A673 (cell line): ENCODE measurements around the gene NETO2. TPM values are rescaled to one million over a fixed set of nuclear protein-coding genes. Genes with fewer than 3 reads are reported as not detected.

Source experiments
- BruUV-seq: library from RNA; stranded (reverse); fragments of 400-500 nt; replicated peaks from 2 replicates; lab custom pipeline; 2021; lab: Mats Ljungman, UMichigan
- CTCF ChIA-PET: fragments of 300-600 bp; sonication (Branson Sonifier 250); formaldehyde crosslinking; loops from one replicate; lab custom pipeline; 2022; ENCODE audit warnings: antibody characterized with exemption; lab: Charles Lee
- POLR2A ChIA-PET: fragments of 300-600 bp; sonication (Branson Sonifier 250); formaldehyde crosslinking; loops from one replicate; lab custom pipeline; 2022; ENCODE audit warnings: antibody characterized with exemption; ENCODE audit not compliant: low non-redundant PET; lab: Charles Lee
- DNase-seq: peaks from one replicate; pipeline ENCODE4 v3.0.0-alpha.2; 2015; ENCODE audit warnings: low spot score
- H3K27ac ChIP-seq: fragments of 200-600 bp; sonication (generic); 2 replicates; pipeline ENCODE4 v1.5.1; 2016; ENCODE audit warnings: mixed run types, low read depth, mild to moderate bottlenecking, mixed read lengths, antibody characterized with exemption, low read length; ENCODE audit not compliant: poor library complexity, severe bottlenecking
- H3K27me3 ChIP-seq: fragments of 200-600 bp; sonication (generic); replicated peaks from 2 replicates; pipeline ENCODE4 v1.6.1; 2017; ENCODE audit warnings: mixed run types, low read depth, mild to moderate bottlenecking, mixed read lengths, antibody characterized with exemption, low read length; ENCODE audit not compliant: insufficient read depth, poor library complexity
- H3K36me3 ChIP-seq: fragments of 200-600 bp; sonication (generic); 2 replicates; pipeline ENCODE4 v1.6.1; 2016; ENCODE audit warnings: mixed run types, mild to moderate bottlenecking, mixed read lengths, antibody characterized with exemption, low read length; ENCODE audit not compliant: insufficient read depth, poor library complexity, severe bottlenecking
- H3K4me1 ChIP-seq: fragments of 200-600 bp; sonication (generic); 2 replicates; pipeline ENCODE4 v1.6.1; 2017; ENCODE audit warnings: mixed run types, mild to moderate bottlenecking, mixed read lengths, antibody characterized with exemption, low read length; ENCODE audit not compliant: insufficient read depth, poor library complexity, severe bottlenecking
- H3K4me3 ChIP-seq: fragments of 200-600 bp; sonication (generic); 2 replicates; pipeline ENCODE4 v1.5.1; 2016; ENCODE audit warnings: low read depth, mixed run types, mild to moderate bottlenecking, mixed read lengths, low read length; ENCODE audit not compliant: poor library complexity, severe bottlenecking
- H3K9me3 ChIP-seq: fragments of 200-600 bp; sonication (generic); 2 replicates; pipeline ENCODE4 v1.6.1; 2016; ENCODE audit warnings: mixed run types, low read depth, mild to moderate bottlenecking, mixed read lengths, antibody characterized with exemption, low read length; ENCODE audit not compliant: poor library complexity, severe bottlenecking
- CTCF ChIP-seq: fragments of 300-800, 200-600 bp; sonication (generic); conservative IDR thresholded peaks from 2 replicates; pipeline ENCODE4 v1.5.1; 2017; ENCODE audit warnings: low read depth, mild to moderate bottlenecking, antibody characterized with exemption, low read length, moderate library complexity, mixed read lengths
- EZH2 ChIP-seq: fragments of 200-600 bp; sonication (generic); IDR thresholded peaks from 2 replicates; pipeline ENCODE4 v1.6.1; 2017; ENCODE audit warnings: borderline replicate concordance, low read depth, mild to moderate bottlenecking, mixed read lengths, antibody characterized with exemption, low read length; ENCODE audit not compliant: poor library complexity, severe bottlenecking
- intact Hi-C: fragments of 100-400 bp; cut with micrococcal nuclease; formaldehyde crosslinking; loops from one replicate; pipeline ENCODE4 v1.10.0; 2022; ENCODE audit not compliant: unreplicated experiment
- total RNA-seq: library from RNA; stranded (reverse); gene quantifications from 2 replicates; pipeline ENCODE4 v1.2.3, GENCODE V29; 2021

NETO2 gene
- total RNA-seq, 1 experiment from 2014 or later = 68.7 TPM

DNA sequence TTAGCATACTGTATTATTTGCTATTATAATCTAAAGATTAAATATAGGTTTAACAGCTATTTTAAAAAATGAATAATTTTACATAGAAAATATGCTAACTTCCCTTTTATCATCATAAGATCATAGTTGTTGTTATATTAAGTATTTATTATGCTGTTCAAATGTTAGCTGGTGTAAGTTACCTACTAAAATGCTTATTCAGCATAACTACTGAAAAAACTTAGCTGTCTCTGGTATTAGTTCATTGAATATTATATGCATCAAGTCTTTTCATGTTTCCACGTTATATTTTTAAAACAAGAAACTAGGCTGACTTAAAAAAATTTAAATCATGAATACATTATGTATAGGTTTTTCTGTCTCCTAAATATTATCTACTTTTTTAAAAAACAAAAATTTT lies 62.6 kb downstream of the NETO2 start:
- H3K36me3 ChIP-seq = no peaks in the 10 kb centered on the region
- no peak for DNase-seq
- no peaks in the 10 kb centered on the region for H3K9me3 ChIP-seq
- TF ChIP-seq EZH2 (no peak), CTCF (no peak)
- H3K27me3 ChIP-seq = no peaks in the 10 kb centered on the region
- ChIA-PET POLR2A (no interaction called here), CTCF (no interaction called here)
- no TSS peak for BruUV-seq
- H3K4me1 ChIP-seq = no peaks in the 10 kb centered on the region
- intact Hi-C loops = no loop called here
- no peak overlapping the region for H3K27ac ChIP-seq
- H3K4me3 ChIP-seq = no peak overlapping the region

DNA sequence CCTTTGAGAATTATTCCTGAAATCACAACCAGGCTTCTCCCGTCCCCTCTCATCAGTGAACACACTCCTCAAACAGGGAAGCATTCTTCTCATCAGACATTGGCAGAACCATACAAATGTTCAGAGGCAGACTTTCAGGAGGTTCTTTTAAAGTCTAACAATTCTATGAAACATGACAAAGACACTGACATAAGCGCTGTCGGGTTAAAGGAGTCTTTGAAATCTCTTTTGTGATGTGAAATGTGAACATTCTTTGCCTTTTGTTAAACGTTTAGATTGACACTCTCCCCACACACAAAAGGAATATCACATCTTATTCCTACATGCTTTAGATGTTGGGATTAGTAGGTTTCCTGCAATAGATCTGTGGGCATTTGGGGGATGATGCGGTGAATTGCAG lies 63.9 kb downstream of the NETO2 start:
- TF ChIP-seq EZH2 (no peak), CTCF (no peak)
- no peaks in the 10 kb centered on the region for H3K9me3 ChIP-seq
- POLR2A ChIA-PET = no interaction called here

DNA sequence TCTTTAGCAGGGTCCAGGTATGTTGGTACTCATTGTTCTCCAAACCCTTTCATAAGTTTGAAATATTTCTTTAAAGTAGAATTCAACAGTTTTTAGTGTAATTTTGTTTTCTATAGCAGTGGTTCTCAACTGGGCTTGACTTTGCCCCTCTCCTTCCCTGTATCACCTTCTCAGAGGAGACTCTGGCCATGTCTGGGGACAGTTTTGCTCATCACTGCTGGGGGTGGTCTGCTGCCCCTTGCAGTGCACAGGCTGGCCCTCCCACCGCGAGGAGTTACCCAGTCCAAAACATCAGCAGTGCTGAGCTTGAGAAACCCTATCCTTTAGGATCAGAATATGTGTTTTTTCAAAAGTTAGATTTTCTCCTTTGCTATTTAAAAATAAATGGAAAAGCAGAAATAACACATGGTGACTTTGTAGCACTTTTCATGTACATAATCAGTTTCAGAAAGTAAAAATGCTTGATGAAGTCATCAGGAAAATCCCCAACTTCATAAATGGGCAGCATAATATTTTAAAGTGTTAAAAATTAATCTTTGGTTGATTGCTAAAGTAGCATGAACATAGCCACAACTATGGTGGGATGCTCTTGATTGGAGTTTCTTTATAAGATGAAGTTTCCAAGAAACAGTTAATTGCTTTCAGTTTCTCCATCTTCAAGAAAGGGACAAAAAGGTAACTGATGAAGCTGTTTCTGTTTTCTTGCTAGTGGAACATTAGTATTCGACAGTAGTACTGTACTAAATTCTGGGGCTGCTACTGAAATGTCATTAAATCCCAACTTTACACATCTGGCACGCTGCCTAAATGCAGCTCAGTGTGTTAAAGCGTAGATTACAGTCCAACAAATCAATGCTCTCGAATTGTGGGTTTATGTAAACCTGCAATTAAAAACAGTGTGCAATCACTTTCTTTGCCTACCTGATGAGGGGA lies 70.3 kb downstream of the NETO2 start:
- no peaks in the 10 kb centered on the region for H3K36me3 ChIP-seq
- intact Hi-C loops = no loop called here
- no peaks in the 10 kb centered on the region for H3K9me3 ChIP-seq
- BruUV-seq = no TSS peak
- H3K4me1 ChIP-seq = no peaks in the 10 kb centered on the region
- CTCF ChIA-PET = no interaction called here
- no peaks in the 10 kb centered on the region for H3K27me3 ChIP-seq
- peak; percentile 25 for DNase-seq
- H3K4me3 ChIP-seq = no peak overlapping the region
- no peak overlapping the region for H3K27ac ChIP-seq
- POLR2A ChIA-PET = no interaction called here
- no peak for TF ChIP-seq EZH2
- TF ChIP-seq CTCF = no peak

More for the DNA sequence above, 63.9 kb downstream of the NETO2 start:
- no peak overlapping the region for H3K4me3 ChIP-seq
- no TSS peak for BruUV-seq
- no peaks in the 10 kb centered on the region for H3K36me3 ChIP-seq
- no peak overlapping the region for H3K27ac ChIP-seq
- DNase-seq = no peak
- H3K27me3 ChIP-seq = no peaks in the 10 kb centered on the region
- CTCF ChIA-PET = no interaction called here
- intact Hi-C loops = no loop called here
- H3K4me1 ChIP-seq = no peaks in the 10 kb centered on the region
